IPS-18c (cell line): ENCODE data around the gene IMPG1.

ENCODE experiments used
- H3K4me3 ChIP-seq: 2 replicates; pipeline ENCODE4 v1.7.0; 2013; ENCODE audit warnings: low read depth, mild to moderate bottlenecking, low read length, moderate library complexity; ENCODE audit not compliant: insufficient read depth
- H3K9me3 ChIP-seq: one replicate; pipeline ENCODE4 v1.6.1; 2013; ENCODE audit warnings: mild to moderate bottlenecking, low read length, moderate library complexity; ENCODE audit not compliant: control insufficient read depth, insufficient read depth

IMPG1 gene

GRCh38 chr6:75975904-75976303 lies 96.6 kb downstream of the IMPG1 start:
- no peak overlapping the region for H3K4me3 ChIP-seq

GRCh38 chr6:75970093-75970492 lies 102.4 kb downstream of the IMPG1 start:
- Histone ChIP-seq H3K4me3 (no peak overlapping the region), H3K9me3 (no peaks in the 10 kb centered on the region)

More at GRCh38 chr6:75975904-75976303, 96.6 kb downstream of the IMPG1 start:
- H3K9me3 ChIP-seq = peaks cover 2% of the 10 kb centered on the region

GRCh38 chr6:75968143-75968542 lies 104.3 kb downstream of the IMPG1 start:
- Histone ChIP-seq H3K9me3 (no peaks in the 10 kb centered on the region), H3K4me3 (no peak overlapping the region)

GRCh38 chr6:75963569-75963968 lies 108.9 kb downstream of the IMPG1 start:
- no peaks in the 10 kb centered on the region for H3K9me3 ChIP-seq

GRCh38 chr6:75952128-75952527 lies 120.3 kb downstream of the IMPG1 start:
- H3K4me3 ChIP-seq = no peak overlapping the region

More at GRCh38 chr6:75963569-75963968, 108.9 kb downstream of the IMPG1 start:
- no peak overlapping the region for H3K4me3 ChIP-seq

GRCh38 chr6:75947935-75948334 lies 124.5 kb downstream of the IMPG1 start:
- Histone ChIP-seq H3K9me3 (no peaks in the 10 kb centered on the region), H3K4me3 (no peak overlapping the region)

More at GRCh38 chr6:75952128-75952527, 120.3 kb downstream of the IMPG1 start:
- no peaks in the 10 kb centered on the region for H3K9me3 ChIP-seq

GRCh38 chr6:75946146-75946831 lies 126.2 kb downstream of the IMPG1 start:
- no peak overlapping the region for H3K4me3 ChIP-seq
- H3K9me3 ChIP-seq = no peaks in the 10 kb centered on the region

GRCh38 chr6:75943381-75943780 lies 129.1 kb downstream of the IMPG1 start:
- Histone ChIP-seq H3K9me3 (no peaks in the 10 kb centered on the region), H3K4me3 (no peak overlapping the region)

GRCh38 chr6:75941509-75941908 lies 131.0 kb downstream of the IMPG1 start:
- H3K9me3 ChIP-seq = no peaks in the 10 kb centered on the region
- no peak overlapping the region for H3K4me3 ChIP-seq

GRCh38 chr6:75940564-75940963 lies 131.9 kb downstream of the IMPG1 start:
- H3K9me3 ChIP-seq = no peaks in the 10 kb centered on the region
- H3K4me3 ChIP-seq = no peak overlapping the region

GRCh38 chr6:75937846-75938245 lies 134.6 kb downstream of the IMPG1 start:
- no peak overlapping the region for H3K4me3 ChIP-seq
- H3K9me3 ChIP-seq = no peaks in the 10 kb centered on the region

GRCh38 chr6:75936682-75937081 lies 135.8 kb downstream of the IMPG1 start:
- Histone ChIP-seq H3K4me3 (no peak overlapping the region), H3K9me3 (no peaks in the 10 kb centered on the region)

- no peaks in the 10 kb centered on the region for H3K9me3 ChIP-seq
- peak overlapping the region; percentile 5; the same call in 1 of the 2 replicates for H3K4me3 ChIP-seq
Measured at GRCh38 chr6:75935473-75935793, 137.0 kb downstream of the IMPG1 start.

GRCh38 chr6:75934643-75935472 lies 137.6 kb downstream of the IMPG1 start:
- peak overlapping the region; percentile 5; the same call in 1 of the 2 replicates for H3K4me3 ChIP-seq

GRCh38 chr6:75933387-75933975 lies 139.0 kb downstream of the IMPG1 start:
- Histone ChIP-seq H3K9me3 (no peaks in the 10 kb centered on the region), H3K4me3 (no peak overlapping the region)

More at GRCh38 chr6:75934643-75935472, 137.6 kb downstream of the IMPG1 start:
- no peaks in the 10 kb centered on the region for H3K9me3 ChIP-seq

GRCh38 chr6:75932067-75932466 lies 140.4 kb downstream of the IMPG1 start:
- Histone ChIP-seq H3K4me3 (no peak overlapping the region), H3K9me3 (no peaks in the 10 kb centered on the region)

GRCh38 chr6:75931011-75931680 lies 141.3 kb downstream of the IMPG1 start:
- Histone ChIP-seq H3K4me3 (no peak overlapping the region), H3K9me3 (no peaks in the 10 kb centered on the region)
